Adipocyte (in vitro differentiated cells): ENCODE data around the gene FGD1.

Source experiments
- DNase-seq: peaks from one replicate; pipeline ENCODE4 v3.0.0-alpha.2; 2015; ENCODE audit warnings: low read depth
- H3K27me3 ChIP-seq: replicated peaks from 2 replicates; pipeline ENCODE4 v1.7.0; 2013; ENCODE audit warnings: mild to moderate bottlenecking, low read length, moderate library complexity; ENCODE audit not compliant: control insufficient read depth, insufficient read depth
- H3K36me3 ChIP-seq: 2 replicates; pipeline ENCODE4 v1.7.0; 2013; ENCODE audit warnings: low read length, mild to moderate bottlenecking, moderate library complexity; ENCODE audit not compliant: control insufficient read depth, insufficient read depth, severe bottlenecking
- H3K4me1 ChIP-seq: 2 replicates; pipeline ENCODE4 v1.7.0; 2013; ENCODE audit warnings: mild to moderate bottlenecking, low read length, moderate library complexity; ENCODE audit not compliant: control insufficient read depth, insufficient read depth
- H3K4me3 ChIP-seq: 2 replicates; pipeline ENCODE4 v1.7.0; 2013; ENCODE audit warnings: mild to moderate bottlenecking, low read length, moderate library complexity
- H3K9ac ChIP-seq: 2 replicates; pipeline ENCODE4 v1.7.0; 2013; ENCODE audit warnings: mild to moderate bottlenecking, low read length, moderate library complexity
- H3K9me3 ChIP-seq: 2 replicates; pipeline ENCODE4 v1.7.0; 2013; ENCODE audit warnings: mild to moderate bottlenecking, low read length, moderate library complexity; ENCODE audit not compliant: control insufficient read depth

FGD1 gene

GRCh38 chrX:54470054-54470760 lies 25.8 kb downstream of the FGD1 start:
- Histone ChIP-seq H3K4me1 (no peaks in the 10 kb centered on the region), H3K27me3 (no peaks in the 10 kb centered on the region), H3K4me3 (no peak overlapping the region), H3K9ac (no peak overlapping the region), H3K36me3 (peaks cover 14% of the 10 kb centered on the region), H3K9me3 (no peaks in the 10 kb centered on the region)
- DNase-seq, result no peak

- DNase-seq, result peak; percentile 19
- no peaks in the 10 kb centered on the region for H3K27me3 ChIP-seq
- H3K9me3 ChIP-seq, result no peaks in the 10 kb centered on the region
- no peak overlapping the region for H3K4me3 ChIP-seq
- H3K4me1 ChIP-seq, result no peaks in the 10 kb centered on the region
- H3K9ac ChIP-seq, result no peak overlapping the region
- no peaks in the 10 kb centered on the region for H3K36me3 ChIP-seq
These were observed 43.1 kb downstream of the FGD1 start for GRCh38 chrX:54452920-54453319.

DNA sequence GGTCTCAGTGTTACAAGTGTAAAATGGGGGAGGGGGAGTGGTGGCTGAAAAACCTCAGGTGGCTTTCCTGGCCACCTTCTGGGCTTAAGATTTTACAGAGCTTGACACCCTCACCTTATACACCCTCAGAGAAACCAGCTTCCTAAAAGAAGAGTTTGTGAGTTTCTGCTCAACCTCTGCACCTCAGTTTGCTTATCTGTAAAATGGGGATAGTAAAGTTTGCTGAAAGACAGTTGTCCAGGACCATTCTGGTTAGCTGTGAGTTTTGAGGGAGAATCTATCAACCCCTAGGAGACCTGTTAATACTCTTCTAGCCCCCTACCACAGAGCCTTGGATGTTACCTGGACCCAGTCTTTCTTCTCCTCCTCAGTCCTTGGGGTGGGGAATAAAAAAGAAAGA lies 46.1 kb downstream of the FGD1 start:
- Histone ChIP-seq H3K27me3 (peaks cover 6% of the 10 kb centered on the region), H3K36me3 (peaks cover 10% of the 10 kb centered on the region), H3K4me1 (no peaks in the 10 kb centered on the region), H3K9me3 (no peaks in the 10 kb centered on the region), H3K4me3 (no peak overlapping the region), H3K9ac (no peak overlapping the region)
- no peak for DNase-seq

DNA sequence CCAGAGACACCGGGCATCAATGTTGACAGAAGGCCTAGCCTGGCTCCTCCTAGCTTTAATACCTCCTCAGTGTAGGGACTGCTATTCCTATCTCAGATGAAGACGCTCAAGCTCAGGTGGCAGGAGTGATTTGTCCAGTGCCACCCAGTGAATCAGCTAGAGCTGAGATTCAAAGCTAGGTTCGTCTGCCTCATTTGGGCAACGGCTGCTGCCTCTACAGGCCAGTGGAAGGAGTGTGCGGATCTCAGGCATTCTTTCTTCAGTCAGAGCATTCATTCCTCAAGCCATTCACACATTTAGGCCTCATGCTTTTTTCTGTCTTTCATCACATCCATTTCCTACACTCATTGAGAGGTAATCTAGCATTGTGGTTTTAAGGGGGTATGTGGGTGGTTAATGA lies 48.6 kb downstream of the FGD1 start:
- peaks cover 22% of the 10 kb centered on the region for H3K36me3 ChIP-seq
- no peaks in the 10 kb centered on the region for H3K9me3 ChIP-seq
- H3K9ac ChIP-seq, result no peak overlapping the region
- H3K27me3 ChIP-seq, result peaks cover 13% of the 10 kb centered on the region
- H3K4me3 ChIP-seq, result no peak overlapping the region
- no peaks in the 10 kb centered on the region for H3K4me1 ChIP-seq
- DNase-seq, result no peak

DNA sequence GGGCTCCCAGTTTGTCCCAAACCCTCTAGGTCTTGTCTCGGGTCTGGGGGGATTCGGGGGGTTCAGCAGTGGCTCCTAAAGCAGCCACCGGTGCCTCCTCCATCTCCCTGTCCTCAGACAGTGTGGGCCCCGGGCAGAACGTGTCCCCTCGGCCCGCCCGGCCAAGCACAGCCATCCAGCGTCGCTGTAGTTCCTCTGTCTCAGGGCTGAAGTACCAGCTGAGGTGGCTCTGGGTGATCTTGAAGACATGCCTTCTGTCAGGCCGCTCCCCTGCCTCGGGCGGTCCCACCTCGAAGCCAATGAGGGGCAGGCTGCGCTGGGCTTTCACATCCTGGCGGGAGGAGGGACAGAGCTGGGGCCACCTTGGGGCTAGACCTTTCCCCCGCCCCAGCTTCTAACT lies 50.0 kb downstream of the FGD1 start:
- Histone ChIP-seq H3K4me1 (peaks cover 11% of the 10 kb centered on the region), H3K27me3 (peaks cover 13% of the 10 kb centered on the region), H3K9me3 (no peaks in the 10 kb centered on the region), H3K36me3 (peaks cover 22% of the 10 kb centered on the region), H3K9ac (no peak overlapping the region), H3K4me3 (no peak overlapping the region)
- DNase-seq, result no peak

DNA sequence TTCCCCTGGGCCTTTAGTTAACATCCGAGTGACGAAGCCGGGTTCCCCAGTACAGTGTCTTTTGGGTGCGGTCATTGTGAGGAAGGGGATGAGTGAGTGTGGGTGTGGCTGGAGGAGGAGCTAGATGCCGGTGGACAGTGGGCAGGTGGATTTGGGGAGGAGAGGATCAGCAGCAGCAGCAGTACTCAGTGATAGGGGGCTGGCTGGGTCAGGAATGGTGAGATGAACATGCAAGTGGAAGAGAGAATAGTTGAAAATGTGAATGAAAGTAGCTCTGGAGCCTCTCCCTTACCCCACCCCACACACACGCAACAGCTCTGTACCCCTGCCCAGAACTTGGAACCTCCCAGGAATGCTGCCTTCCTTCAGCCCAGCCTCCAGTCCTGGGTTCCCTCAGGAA lies 51.3 kb downstream of the FGD1 start:
- H3K4me1 ChIP-seq, result peaks cover 13% of the 10 kb centered on the region
- H3K9ac ChIP-seq, result no peak overlapping the region
- DNase-seq, result no peak
- no peaks in the 10 kb centered on the region for H3K9me3 ChIP-seq
- peaks cover 22% of the 10 kb centered on the region for H3K36me3 ChIP-seq
- H3K4me3 ChIP-seq, result no peak overlapping the region
- peaks cover 13% of the 10 kb centered on the region for H3K27me3 ChIP-seq

DNA sequence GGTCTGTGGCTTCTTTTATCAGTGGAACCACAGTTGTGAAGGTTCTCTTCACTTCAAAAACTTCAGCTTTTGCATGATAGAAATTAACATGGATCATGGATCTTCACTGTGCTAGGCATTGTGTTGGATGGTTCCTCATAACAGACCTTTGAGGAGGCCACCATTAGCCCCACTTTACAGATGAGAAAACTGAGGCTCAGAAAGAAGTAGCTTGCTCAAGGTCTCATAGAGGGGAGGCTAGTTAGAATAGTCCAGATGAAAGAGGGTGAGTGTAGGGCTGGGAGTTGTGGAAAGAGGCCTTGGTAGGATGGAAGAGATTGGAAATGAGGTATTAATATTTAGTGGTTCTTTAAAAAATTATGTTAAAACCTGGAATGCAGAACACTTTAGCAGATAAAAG lies 53.2 kb downstream of the FGD1 start:
- DNase-seq, result no peak
- Histone ChIP-seq H3K9ac (no peak overlapping the region), H3K9me3 (peaks cover 3% of the 10 kb centered on the region), H3K36me3 (peaks cover 22% of the 10 kb centered on the region), H3K27me3 (peaks cover 13% of the 10 kb centered on the region), H3K4me3 (no peak overlapping the region), H3K4me1 (peaks cover 13% of the 10 kb centered on the region)

- Histone ChIP-seq H3K9me3 (peaks cover 3% of the 10 kb centered on the region), H3K9ac (peak within 1 kb of the TSS; percentile 87), H3K4me1 (peaks cover 13% of the 10 kb centered on the region), H3K36me3 (peaks cover 15% of the 10 kb centered on the region), H3K4me3 (peak within 1 kb of the TSS; percentile 94), H3K27me3 (peaks cover 8% of the 10 kb centered on the region)
- DNase-seq, result peak; percentile 91
These were observed 55.8 kb downstream of the FGD1 start, which contains the start of gene TSR2 for GRCh38 chrX:54439960-54440871. TSS of gene TSR2 (plus strand) at chrX:54440404. CDS start at chrX:54440422, 18 bp downstream.

DNA sequence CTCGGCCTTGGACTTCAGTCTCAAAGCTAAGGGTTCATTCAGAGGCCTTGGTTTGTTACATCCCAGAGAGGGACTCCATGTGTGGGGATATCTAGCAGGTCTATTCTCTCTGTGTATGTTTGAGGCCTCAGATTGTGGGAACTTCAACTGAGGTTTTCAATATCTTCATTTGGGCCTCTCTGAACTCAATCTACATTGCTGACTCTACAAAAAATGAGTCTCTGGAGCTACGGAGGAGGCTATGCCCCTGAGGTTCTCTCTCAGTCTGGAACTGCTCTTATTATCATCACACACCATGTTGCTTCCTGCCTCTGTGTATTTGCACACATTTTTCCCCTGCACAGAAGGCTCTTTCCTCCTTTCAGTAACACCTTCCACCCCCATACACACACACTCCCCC lies 60.9 kb downstream of the FGD1 start:
- H3K36me3 ChIP-seq, result no peaks in the 10 kb centered on the region
- peaks cover 3% of the 10 kb centered on the region for H3K9me3 ChIP-seq
- H3K9ac ChIP-seq, result no peak overlapping the region
- DNase-seq, result no peak
- no peak overlapping the region for H3K4me3 ChIP-seq
- no peaks in the 10 kb centered on the region for H3K4me1 ChIP-seq
- H3K27me3 ChIP-seq, result peaks cover 3% of the 10 kb centered on the region

DNA sequence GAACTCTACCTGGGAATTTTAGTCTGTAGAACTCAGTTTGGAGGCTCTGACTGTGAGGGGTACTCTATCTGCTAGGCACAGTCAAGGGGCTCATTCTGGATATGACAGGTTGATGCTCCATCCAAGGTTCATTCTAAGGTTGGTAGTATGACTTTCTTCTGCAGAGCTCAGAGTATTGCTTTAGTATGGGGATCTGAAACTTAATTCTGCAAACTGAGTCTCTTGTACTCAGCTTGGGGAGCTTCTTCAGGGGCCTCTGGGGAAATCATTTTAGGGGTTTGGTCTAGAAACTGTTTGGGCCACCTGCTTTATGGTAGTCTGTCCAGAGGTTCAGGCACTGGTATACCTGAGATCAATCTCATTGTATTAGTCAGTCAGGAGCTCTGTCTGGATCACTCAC lies 65.5 kb downstream of the FGD1 start:
- no peak overlapping the region for H3K4me3 ChIP-seq
- no peaks in the 10 kb centered on the region for H3K36me3 ChIP-seq
- peaks cover 6% of the 10 kb centered on the region for H3K27me3 ChIP-seq
- no peak overlapping the region for H3K9ac ChIP-seq
- no peak for DNase-seq
- no peaks in the 10 kb centered on the region for H3K4me1 ChIP-seq
- no peaks in the 10 kb centered on the region for H3K9me3 ChIP-seq

GRCh38 chrX:54427837-54428424 lies 68.1 kb downstream of the FGD1 start:
- Histone ChIP-seq H3K9me3 (no peaks in the 10 kb centered on the region), H3K4me3 (no peak overlapping the region), H3K9ac (no peak overlapping the region), H3K36me3 (no peaks in the 10 kb centered on the region), H3K4me1 (no peaks in the 10 kb centered on the region), H3K27me3 (peaks cover 6% of the 10 kb centered on the region)
- no peak for DNase-seq
